IMR-90 (cell line): ENCODE measurements around the gene KRTAP19-3. TPM values are rescaled to one million over a fixed set of nuclear protein-coding genes. Genes with fewer than 3 reads are reported as not detected.
"Not testable (repeated sequence)": the region's sequence is repeated elsewhere in the genome, so short reads cannot be mapped to it uniquely, and the experiment has no call there.

Source experiments
- ATAC-seq: fragments of 200-7000 bp; cut with Tn5 transposase; 2 replicates; pipeline ENCODE4 v1.9.1; 2020; ENCODE audit warnings: low read depth, mild to moderate bottlenecking, moderate library complexity
- BruUV-seq: library from RNA; stranded (reverse); fragments of 400-500 nt; replicated peaks from 2 replicates; lab custom pipeline; 2021; lab: Mats Ljungman, UMichigan
- CTCF ChIA-PET: fragments of 300-600 bp; formaldehyde crosslinking; extraction: SDS; loops from one replicate; lab custom pipeline; 2021; ENCODE audit warnings: antibody characterized with exemption; lab: Yijun Ruan, JAX
- POLR2A ChIA-PET: fragments of 300-600 bp; sonication (Branson Sonifier 250); formaldehyde crosslinking; loops from one replicate; lab custom pipeline; 2022; ENCODE audit warnings: antibody characterized with exemption; ENCODE audit not compliant: unreplicated experiment; lab: Charles Lee
- DNase-seq: peaks from one replicate; pipeline ENCODE4 v3.0.0; 2013
- H2AFZ ChIP-seq: replicated peaks from 2 replicates; pipeline ENCODE3; 2013; ENCODE audit warnings: low read length, mild to moderate bottlenecking; ENCODE audit not compliant: poor library complexity
- H2AK5ac ChIP-seq: 2 replicates; pipeline ENCODE4 v1.6.1; 2013; ENCODE audit warnings: low read depth, low read length, inconsistent platforms
- H2AK9ac ChIP-seq: replicated peaks from 2 replicates; pipeline ENCODE3; 2013; ENCODE audit warnings: mild to moderate bottlenecking, low read depth, low read length, moderate library complexity; ENCODE audit not compliant: poor library complexity
- H2BK120ac ChIP-seq: 2 replicates; pipeline ENCODE4 v1.6.1; 2013; ENCODE audit warnings: low read depth, low read length, inconsistent platforms
- H2BK15ac ChIP-seq: 3 replicates; pipeline ENCODE4 v1.6.1; 2013; ENCODE audit warnings: low read depth, low read length, inconsistent platforms
- H2BK20ac ChIP-seq: 2 replicates; pipeline ENCODE4 v1.6.1; 2013; ENCODE audit warnings: low read depth, mild to moderate bottlenecking, inconsistent platforms, low read length, moderate library complexity
- H2BK5ac ChIP-seq: 2 replicates; pipeline ENCODE4 v1.6.1; 2013; ENCODE audit warnings: mild to moderate bottlenecking, low read depth, low read length, inconsistent platforms; ENCODE audit not compliant: poor library complexity, severe bottlenecking
- H3K14ac ChIP-seq: replicated peaks from 2 replicates; pipeline ENCODE4 v1.6.1; 2013; ENCODE audit warnings: low read depth, low read length, inconsistent platforms
- H3K18ac ChIP-seq: 2 replicates; pipeline ENCODE4 v1.6.1; 2013; ENCODE audit warnings: low read depth, low read length, control low read depth
- H3K23ac ChIP-seq: 2 replicates; pipeline ENCODE4 v1.6.1; 2013; ENCODE audit warnings: low read depth, low read length, inconsistent platforms
- H3K27ac ChIP-seq: 2 replicates; pipeline ENCODE4 v1.5.1; 2013; ENCODE audit warnings: mild to moderate bottlenecking, control low read depth, low read length; ENCODE audit not compliant: insufficient read depth
- H3K27me3 ChIP-seq: 2 replicates; pipeline ENCODE4 v1.6.1; 2013; ENCODE audit warnings: low read length; ENCODE audit not compliant: control insufficient read depth, insufficient read depth
- H3K36me3 ChIP-seq: 2 replicates; pipeline ENCODE4 v1.6.1; 2013; ENCODE audit warnings: low read length, mixed read lengths; ENCODE audit not compliant: control insufficient read depth, insufficient read depth
- H3K4ac ChIP-seq: 2 replicates; pipeline ENCODE4 v1.6.1; 2013; ENCODE audit warnings: low read depth, low read length, inconsistent platforms
- H3K4me1 ChIP-seq: 2 replicates; pipeline ENCODE4 v1.6.1; 2013; ENCODE audit warnings: low read length, mixed read lengths; ENCODE audit not compliant: control insufficient read depth, insufficient read depth
- H3K4me2 ChIP-seq: 2 replicates; pipeline ENCODE4 v1.6.1; 2013; ENCODE audit warnings: low read depth, mild to moderate bottlenecking, control low read depth, low read length, moderate library complexity
- H3K4me3 ChIP-seq: 2 replicates; pipeline ENCODE4 v1.5.1; 2013; ENCODE audit warnings: low read depth, mild to moderate bottlenecking, control low read depth, low read length, moderate library complexity; ENCODE audit not compliant: insufficient read depth
- H3K56ac ChIP-seq: 2 replicates; pipeline ENCODE4 v1.6.1; 2013; ENCODE audit warnings: low read length, inconsistent platforms; ENCODE audit not compliant: insufficient read depth; ENCODE audit errors: extremely low read depth
- H3K79me1 ChIP-seq, 2 experiments: 2 replicates each; pipeline ENCODE4 v1.6.1; 2013; ENCODE audit warnings: low read length in 2 of 2, inconsistent platforms in 1 of 2, low read depth in 1 of 2
- H3K9ac ChIP-seq: 2 replicates; pipeline ENCODE4 v1.6.1; 2013; ENCODE audit warnings: low read depth, low read length, control low read depth
- H3K9me1 ChIP-seq: 2 replicates; pipeline ENCODE4 v1.6.1; 2013; ENCODE audit warnings: low read length, inconsistent platforms; ENCODE audit not compliant: insufficient read depth
- H3K9me3 ChIP-seq: 2 replicates; pipeline ENCODE4 v1.6.1; 2013; ENCODE audit warnings: low read length; ENCODE audit not compliant: control insufficient read depth, insufficient read depth
- H4K20me1 ChIP-seq: 2 replicates; pipeline ENCODE4 v1.6.1; 2013; ENCODE audit warnings: low read length, inconsistent platforms; ENCODE audit not compliant: insufficient read depth
- H4K5ac ChIP-seq: 2 replicates; pipeline ENCODE4 v1.6.1; 2013; ENCODE audit warnings: mild to moderate bottlenecking, low read depth, low read length, control low read depth
- H4K8ac ChIP-seq, 2 experiments: 2 replicates each; pipeline ENCODE4 v1.6.1; 2013; ENCODE audit warnings: low read depth in 2 of 2, low read length in 2 of 2, control low read depth in 1 of 2, inconsistent platforms in 1 of 2
- H4K91ac ChIP-seq: 2 replicates; pipeline ENCODE4 v1.6.1; 2013; ENCODE audit warnings: low read depth, low read length, inconsistent platforms; ENCODE audit not compliant: insufficient read depth
- CEBPB ChIP-seq: IDR thresholded peaks from 2 replicates; pipeline ENCODE4 v1.6.1; 2012; ENCODE audit warnings: low read depth, low read length, improper control_type of control experiment
- CHD1 ChIP-seq: IDR thresholded peaks from 2 replicates; pipeline ENCODE4 v1.6.1; 2012; ENCODE audit warnings: low read depth, low read length, improper control_type of control experiment
- MXI1 ChIP-seq: IDR thresholded peaks from 2 replicates; pipeline ENCODE4 v1.6.1; 2012; ENCODE audit warnings: low read depth, mild to moderate bottlenecking, low read length, moderate library complexity, borderline replicate concordance
- NFE2L2 ChIP-seq: fragments of 150-350 bp; IDR thresholded peaks from 2 replicates; pipeline ENCODE4 v1.6.1; 2016; ENCODE audit warnings: low read depth, mild to moderate bottlenecking, low read length
- WGBS, 2 experiments: methylation state at CpG; one replicate each; pipeline versions ENCODE4 v1.1.5 to v1.1.7; 2013; ENCODE audit warnings: missing lambda C conversion rate in 2 of 2; ENCODE audit not compliant: insufficient read length in 1 of 2; ENCODE audit errors: extremely low coverage in 2 of 2; 5-methylcytosine and 5-hydroxymethylcytosine counted together
- dilution Hi-C: fragments of 300-500 bp; cut with HindIII; formaldehyde crosslinking; loops from one replicate; pipeline ENCODE4 v1.14.3; 2018; ENCODE audit warnings: low sequenced_read_pairs; ENCODE audit not compliant: unreplicated experiment
- in situ Hi-C: fragments of 300-500 bp; cut with MboI; formaldehyde crosslinking; loops from 3 replicates; pipeline ENCODE4 v1.14.3; 2019; ENCODE audit warnings: low sequenced_read_pairs, inconsistent platforms, mixed read lengths
- intact Hi-C: fragments of 100-400 bp; cut with micrococcal nuclease; formaldehyde crosslinking; loops from 2 replicates; pipeline ENCODE4 v1.10.0; 2022
- polyA plus RNA-seq, 3 experiments: library from polyadenylated mRNA; depleted of rRNA; stranded (reverse); fragments of >200 nt; gene quantifications; 2 replicates each; pipeline ENCODE4 v1.2.3, GENCODE V29; 2012; ENCODE audit warnings: low replicate concordance in 1 of 3
- total RNA-seq: library from RNA; depleted of rRNA; stranded (reverse); fragments of >200 nt; gene quantifications from 2 replicates; pipeline ENCODE4 v1.2.3, GENCODE V29; 2012
- TF ChIP-seq, protein P1 (sequence below): conservative IDR thresholded peaks from 2 replicates; pipeline ENCODE4 v1.5.1; 2012; ENCODE audit warnings: mild to moderate bottlenecking, low read depth, low read length, improper control_type of control experiment

Gene KRTAP19-3
- total and polyA plus RNA-seq, 2 of the 4 experiments (the other 2 are of a cell fraction): not detected

- no peak overlapping the region for H4K8ac ChIP-seq
- H2BK15ac ChIP-seq: no peak overlapping the region
- H4K91ac ChIP-seq: no peak overlapping the region
- POLR2A ChIA-PET: no interaction called here
- ATAC-seq (no peak), DNase-seq (no peak)
- no peak overlapping the region for H2BK20ac ChIP-seq
- H3K9me3 ChIP-seq: peaks cover 14% of the 10 kb centered on the region
- no peaks in the 10 kb centered on the region for H3K27me3 ChIP-seq
- no peak overlapping the region for H3K14ac ChIP-seq
- H3K4ac ChIP-seq: no peak overlapping the region
- no peaks in the 10 kb centered on the region for H3K79me1 ChIP-seq
- no peak overlapping the region for H4K5ac ChIP-seq
- no peaks in the 10 kb centered on the region for H3K36me3 ChIP-seq
- CTCF ChIA-PET: no interaction called here
- H3K23ac ChIP-seq: no peak overlapping the region
- BruUV-seq: no TSS peak
- no peak overlapping the region for H2AFZ ChIP-seq
- H3K27ac ChIP-seq: no peak overlapping the region
- intact Hi-C loops: no loop called here
- H2BK120ac ChIP-seq: no peak overlapping the region
- TF ChIP-seq CEBPB (no peak), CHD1 (no peak), MXI1 (no peak), NFE2L2 (no peak)
- TF ChIP-seq, protein P1, sequence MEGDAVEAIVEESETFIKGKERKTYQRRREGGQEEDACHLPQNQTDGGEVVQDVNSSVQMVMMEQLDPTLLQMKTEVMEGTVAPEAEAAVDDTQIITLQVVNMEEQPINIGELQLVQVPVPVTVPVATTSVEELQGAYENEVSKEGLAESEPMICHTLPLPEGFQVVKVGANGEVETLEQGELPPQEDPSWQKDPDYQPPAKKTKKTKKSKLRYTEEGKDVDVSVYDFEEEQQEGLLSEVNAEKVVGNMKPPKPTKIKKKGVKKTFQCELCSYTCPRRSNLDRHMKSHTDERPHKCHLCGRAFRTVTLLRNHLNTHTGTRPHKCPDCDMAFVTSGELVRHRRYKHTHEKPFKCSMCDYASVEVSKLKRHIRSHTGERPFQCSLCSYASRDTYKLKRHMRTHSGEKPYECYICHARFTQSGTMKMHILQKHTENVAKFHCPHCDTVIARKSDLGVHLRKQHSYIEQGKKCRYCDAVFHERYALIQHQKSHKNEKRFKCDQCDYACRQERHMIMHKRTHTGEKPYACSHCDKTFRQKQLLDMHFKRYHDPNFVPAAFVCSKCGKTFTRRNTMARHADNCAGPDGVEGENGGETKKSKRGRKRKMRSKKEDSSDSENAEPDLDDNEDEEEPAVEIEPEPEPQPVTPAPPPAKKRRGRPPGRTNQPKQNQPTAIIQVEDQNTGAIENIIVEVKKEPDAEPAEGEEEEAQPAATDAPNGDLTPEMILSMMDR: no peak
- in situ Hi-C loops: no loop called here
- H2AK5ac ChIP-seq: no peak overlapping the region
- dilution Hi-C loops: no loop called here
- H3K9ac ChIP-seq: no peak overlapping the region
- H3K4me1 ChIP-seq: no peaks in the 10 kb centered on the region
- H2BK5ac ChIP-seq: no peak overlapping the region
- whole genome bisulfite sequencing, 2 experiments: no CpG with 5 or more reads among the region's 1 CpG
- no peak overlapping the region for H3K56ac ChIP-seq
- H4K20me1 ChIP-seq: no peaks in the 10 kb centered on the region
- H3K4me3 ChIP-seq: no peak overlapping the region
- no peak overlapping the region for H3K4me2 ChIP-seq
- no peaks in the 10 kb centered on the region for H3K9me1 ChIP-seq
- no peak overlapping the region for H2AK9ac ChIP-seq
- no peak overlapping the region for H3K18ac ChIP-seq
Observed at GRCh38 chr21:30515681-30516080, 23.9 kb upstream of the KRTAP19-3 start.

- H3K36me3 ChIP-seq, H3K14ac ChIP-seq, H3K9ac ChIP-seq, H2AK5ac ChIP-seq, H3K18ac ChIP-seq, intact Hi-C loops, H3K23ac ChIP-seq, H4K20me1 ChIP-seq, H2BK120ac ChIP-seq, dilution Hi-C loops, H3K27me3 ChIP-seq, H2AFZ ChIP-seq, DNase-seq, in situ Hi-C loops, H4K8ac ChIP-seq, ATAC-seq, H3K4me1 ChIP-seq, H3K79me1 ChIP-seq, H3K4me3 ChIP-seq, BruUV-seq, POLR2A ChIA-PET, H2BK15ac ChIP-seq, H3K9me3 ChIP-seq, CTCF ChIA-PET, H4K5ac ChIP-seq, H2AK9ac ChIP-seq, H4K91ac ChIP-seq, H2BK20ac ChIP-seq, H3K27ac ChIP-seq, H3K9me1 ChIP-seq, H3K56ac ChIP-seq, H2BK5ac ChIP-seq, H3K4ac ChIP-seq, H3K4me2 ChIP-seq: not testable (repeated sequence)
- WGBS, 2 experiments: no CpG with 5 or more reads among the region's 4 CpGs
Observed at GRCh38 chr21:30505621-30506205, 13.9 kb upstream of the KRTAP19-3 start.
